Ovary (tissue), 9 donors: ENCODE data around the gene RAB10. TPM values are rescaled to one million over a fixed set of nuclear protein-coding genes. Genes with fewer than 3 reads are reported as not detected.
A peak's percentile ranks its signal among the peaks of the same experiment; 100 is the strongest.
"Not testable (repeated sequence)": the region's sequence is repeated elsewhere in the genome, so short reads cannot be mapped to it uniquely, and the experiment has no call there.

Experiments used
- DNase-seq, 5 donors: peaks; one replicate each; pipeline ENCODE4 v3.0.0-alpha.2; 2019 to 2020
- H3K27ac ChIP-seq, 2 donors: fragments of 200-600 bp; one replicate each; pipeline versions ENCODE4 v1.5.1 to v1.8.0; 2019 to 2022
- H3K27me3 ChIP-seq: fragments of 200-600 bp; one replicate; pipeline ENCODE4 v1.8.0; 2022
- H3K36me3 ChIP-seq: fragments of 200-600 bp; sonication (generic); one replicate; pipeline ENCODE4 v1.5.1; 2019
- H3K4me1 ChIP-seq: one replicate; pipeline ENCODE4 v1.8.1; 2013; ENCODE audit warnings: mild to moderate bottlenecking, moderate library complexity; ENCODE audit not compliant: insufficient read depth
- H3K4me3 ChIP-seq: fragments of 200-600 bp; sonication (generic); one replicate; pipeline ENCODE4 v1.5.1; 2017
- H3K9me3 ChIP-seq, 2 donors: fragments of 200-600 bp in 1 of 2; sonication (generic) in 1 of 2; one replicate each; pipeline versions ENCODE4 v1.5.1 to v1.8.1; 2013 to 2019; ENCODE audit warnings: mild to moderate bottlenecking in 1 of 2, moderate library complexity in 1 of 2
- CTCF ChIP-seq, 3 donors: fragments of 450-650 bp in 2 of 3; fragments of 200-600 bp in 1 of 3; IDR thresholded peaks; one replicate each; pipeline versions ENCODE4 v1.5.1 to v1.8.0; 2016 to 2022; ENCODE audit warnings: antibody characterized with exemption in 3 of 3, mild to moderate bottlenecking in 1 of 3
- EP300 ChIP-seq: sonication (generic); formaldehyde crosslinking; IDR thresholded peaks from one replicate; pipeline ENCODE4 v1.6.1; 2017; ENCODE audit warnings: antibody characterized with exemption
- POLR2A ChIP-seq: fragments of 450-650 bp; IDR thresholded peaks from one replicate; pipeline ENCODE4 v1.6.1; 2017; ENCODE audit warnings: antibody characterized with exemption, mild to moderate bottlenecking, moderate library complexity
- WGBS, 3 donors: extraction: QIAGEN DNeasy Blood & Tissue Kit in 1 of 3; methylation state at CpG; one replicate each; pipeline versions ENCODE4 v1.1.5 to v1.1.7; 2013 to 2017; 5-methylcytosine and 5-hydroxymethylcytosine counted together
- intact Hi-C, 4 donors: fragments of 100-400 bp; cut with DNase I; formaldehyde crosslinking; loops; one replicate each; pipeline versions ENCODE4 v1.11.0 to v1.15.1; 2022 to 2023
- polyA plus RNA-seq, 2 donors: library from polyadenylated mRNA; stranded (reverse); fragments of 200-250 nt in 1 of 2; fragments of 350-450 nt in 1 of 2; fragmentation: Illumina TruSeq in 1 of 2; extraction: RNeasy Lipid Tissue Mini Kit (QIAGEN cat#74804) in 1 of 2; gene quantifications; one replicate each; pipeline ENCODE4 v1.2.3, GENCODE V29; 2013 to 2014
- total RNA-seq, 7 donors: library from RNA; depleted of rRNA in 2 of 7; stranded (reverse); fragments of >200 nt in 2 of 7; fragmentation: NEBNext Ultra II Directional in 3 of 7; extraction: Animal tissue kit (Norgen Biotek cat#: 25700) in 3 of 7; gene quantifications; one replicate each; pipeline versions ENCODE4 v1.1.0 to v1.2.4, GENCODE V29; 2016 to 2023
- donor health status: DM: no; HTN: no; CAD: no; lungs with moderate emphysema.
- donor health status: DM: no; HTN: no; CAD: no.
- donor health status: Bipolar disorder and iron deficiency.
- donor health status: DM: yes; HTN: yes; CAD: no.
- donor health status: DM: no; HTN: no; CAD: no.
- donor health status: DM: yes; HTN: yes; CAD: no.

Gene RAB10
- total and polyA plus RNA-seq, 9 donors = 37.6 to 112 (median 93.6) TPM

GRCh38 chr2:26013668-26014067, 20.2 kb upstream of the RAB10 start:
- H3K4me1 ChIP-seq = peaks cover 3% of the 10 kb centered on the region
- H3K27me3 ChIP-seq = no peaks in the 10 kb centered on the region
- H3K27ac ChIP-seq = no peak overlapping the region
- no peaks in the 10 kb centered on the region for H3K9me3 ChIP-seq
- no peak for DNase-seq
- H3K36me3 ChIP-seq = no peaks in the 10 kb centered on the region
- intact Hi-C loops = no loop called here
- no peak overlapping the region for H3K4me3 ChIP-seq
- TF ChIP-seq CTCF (IDR thresholded peaks at IDR 0.05) (no peak), EP300 (no peak), POLR2A (no peak)
- WGBS, 3 donors = 92 to 98% (median 98%) methylated on average over 1 of the region's 1 CpG

GRCh38 chr2:26016012-26016705, 17.7 kb upstream of the RAB10 start:
- no peaks in the 10 kb centered on the region for H3K9me3 ChIP-seq
- peak overlapping the region in 1 of 2 donors; percentile 26 for H3K27ac ChIP-seq
- H3K4me3 ChIP-seq = no peak overlapping the region
- intact Hi-C loops = no loop called here
- no peaks in the 10 kb centered on the region for H3K36me3 ChIP-seq
- no peaks in the 10 kb centered on the region for H3K27me3 ChIP-seq
- DNase-seq = no peak
- no peak for TF ChIP-seq EP300
- TF ChIP-seq POLR2A = no peak
- TF ChIP-seq CTCF (IDR thresholded peaks at IDR 0.05) = no peak
- 66 to 80% (median 67%) methylated on average over 13 of the region's 13 CpGs for WGBS, 3 donors
- H3K4me1 ChIP-seq = peaks cover 3% of the 10 kb centered on the region

- intact Hi-C loops, H3K36me3 ChIP-seq, H3K4me3 ChIP-seq, H3K9me3 ChIP-seq, H3K4me1 ChIP-seq, H3K27me3 ChIP-seq, DNase-seq: not testable (repeated sequence)
- H3K27ac ChIP-seq = peak overlapping the region in 1 of 2 donors; percentile 26
- 89 to 94% (median 93%) methylated on average over 4 of the region's 4 CpGs for WGBS, 3 donors
Measured at GRCh38 chr2:26016706-26017045, 17.2 kb upstream of the RAB10 start.

- no peak for DNase-seq
- TF ChIP-seq CTCF (IDR thresholded peaks at IDR 0.05) (no peak), POLR2A (no peak), EP300 (no peak)
- peak overlapping the region in 1 of 2 donors; percentile 18 for H3K27ac ChIP-seq
- 90 to 93% (median 93%) methylated on average over 5 of the region's 5 CpGs for WGBS, 3 donors
- H3K4me3 ChIP-seq = no peak overlapping the region
- H3K27me3 ChIP-seq = no peaks in the 10 kb centered on the region
- no peaks in the 10 kb centered on the region for H3K36me3 ChIP-seq
- H3K9me3 ChIP-seq = no peaks in the 10 kb centered on the region
- intact Hi-C loops = no loop called here
- H3K4me1 ChIP-seq = peaks cover 3% of the 10 kb centered on the region
Measured at GRCh38 chr2:26017464-26018183, 16.3 kb upstream of the RAB10 start.
